Limb (tissue), 2 donors: ENCODE measurements around the gene GPR135.

Experiments used
- DNase-seq, 2 donors: peaks; one replicate each; pipeline ENCODE4 v3.0.0-alpha.2; 2016; ENCODE audit errors: extremely low spot score in 2 of 2

Gene GPR135

DNA sequence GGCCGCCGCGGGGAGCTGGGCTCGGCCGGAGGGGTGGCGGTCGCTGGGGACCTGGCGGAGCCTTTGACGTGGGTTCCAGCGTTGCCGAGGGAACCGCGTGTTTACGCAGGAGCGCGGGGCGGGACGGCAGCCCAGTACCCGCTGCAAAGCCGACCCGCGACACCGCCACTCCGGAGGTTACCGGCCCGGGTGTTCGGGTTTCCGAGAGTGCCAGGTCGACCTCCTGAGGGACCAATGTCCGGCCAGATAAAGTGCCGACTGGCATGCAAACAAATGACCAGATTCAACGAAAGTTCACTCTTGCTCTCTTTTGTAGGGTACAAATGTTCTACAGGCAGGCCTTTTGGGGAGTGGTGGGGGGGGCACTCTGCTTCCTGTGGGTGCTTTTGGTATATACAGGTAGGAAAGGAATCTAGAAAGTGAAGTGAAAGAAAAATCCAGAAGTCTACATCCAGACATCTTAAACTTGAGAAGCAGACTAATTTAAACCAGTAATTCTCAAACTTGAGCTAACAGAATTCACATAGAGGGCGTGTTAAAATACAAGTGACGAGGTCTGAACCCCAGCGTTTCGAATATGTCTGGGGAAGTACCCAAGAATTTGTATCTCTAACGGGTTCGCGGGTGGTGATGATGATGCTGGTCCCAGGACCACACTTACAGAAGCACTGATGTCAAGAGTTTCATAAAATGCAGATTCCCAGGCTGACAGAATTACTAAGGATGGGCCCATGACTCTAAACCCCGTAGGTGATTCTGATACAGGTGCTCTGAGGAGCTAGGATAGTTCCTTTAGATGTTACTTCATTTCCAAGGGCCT lies at the start of gene GPR135:
Gene GPR135 (minus strand): TSS at position 65 of the 820 bp plus-strand sequence. CDS start 154 bp downstream, outside the sequence.
- DNase-seq = no peak

DNA sequence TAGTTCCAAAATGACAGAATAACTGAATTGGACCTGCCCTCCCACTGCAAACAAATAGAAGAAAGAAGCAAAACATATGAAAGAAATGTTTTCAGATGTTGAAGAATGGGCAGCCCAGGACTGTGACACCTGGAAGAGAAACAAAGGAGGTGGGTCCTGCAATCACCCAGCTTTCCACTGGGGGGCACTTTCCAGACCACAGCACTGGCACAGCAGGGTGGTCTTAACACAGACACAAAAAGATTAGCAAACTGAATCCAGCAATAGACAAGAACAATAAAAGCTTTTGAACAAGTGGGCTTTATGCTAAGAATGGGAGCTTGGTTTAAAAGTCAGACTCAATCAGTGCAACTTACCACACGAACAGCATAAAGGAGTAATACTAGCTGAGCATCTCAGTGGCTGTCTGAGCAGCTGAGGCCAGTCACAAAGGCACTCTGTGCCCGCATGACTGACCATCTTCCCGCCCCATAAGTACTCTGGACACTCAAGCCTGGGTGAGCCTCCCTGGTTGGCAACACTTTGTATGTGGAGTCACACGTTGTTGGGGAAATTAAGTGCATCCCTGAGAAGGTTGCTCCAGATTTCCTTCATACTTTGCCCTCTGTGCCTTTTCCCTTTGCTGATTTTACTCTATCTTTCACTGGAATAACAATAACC lies 46.9 kb upstream of the GPR135 start:
- peak in 1 of 2 donors; percentile 57 for DNase-seq

GRCh38 chr14:59510966-59511365 lies 45.8 kb upstream of the GPR135 start:
- no peak for DNase-seq

DNA sequence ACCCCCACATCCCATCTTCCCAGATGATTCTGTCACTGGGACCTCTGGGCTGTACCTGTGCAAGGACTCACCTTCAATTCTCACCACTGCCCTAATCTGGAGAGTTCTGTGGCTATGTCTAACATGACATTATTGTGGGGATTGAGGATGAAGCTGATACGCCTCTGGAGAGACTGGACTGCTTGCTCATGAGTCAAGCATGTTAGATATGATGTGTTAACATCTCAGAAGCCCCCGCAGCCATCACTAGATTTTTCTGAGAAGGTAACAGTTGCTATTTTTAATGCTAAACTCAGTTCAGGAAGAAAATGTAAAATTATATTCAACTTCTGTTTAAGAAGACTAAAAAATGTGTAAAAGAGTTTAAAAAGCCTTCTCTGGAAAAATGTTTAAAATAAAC lies 44.8 kb upstream of the GPR135 start:
- DNase-seq = no peak

DNA sequence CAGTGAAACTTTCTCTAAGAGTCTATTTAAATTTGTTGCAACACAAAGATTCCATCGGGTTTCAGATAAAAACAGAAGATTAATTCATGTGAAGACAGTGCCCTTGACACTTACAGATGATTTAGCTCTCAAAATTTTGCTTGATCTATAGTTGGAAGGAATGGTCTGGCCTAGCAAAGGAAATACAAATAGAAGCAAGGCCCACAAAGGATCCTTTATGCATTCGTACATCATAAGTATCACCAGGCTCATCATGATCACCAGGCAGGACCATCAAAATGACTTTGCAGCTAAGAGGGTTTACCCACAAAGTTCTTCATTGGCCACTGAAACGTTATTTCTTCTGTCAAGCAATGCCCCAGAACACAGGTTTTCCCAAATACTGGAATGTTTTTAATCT lies 43.9 kb upstream of the GPR135 start:
- no peak for DNase-seq

GRCh38 chr14:59507752-59508103 lies 42.5 kb upstream of the GPR135 start:
- no peak for DNase-seq

DNA sequence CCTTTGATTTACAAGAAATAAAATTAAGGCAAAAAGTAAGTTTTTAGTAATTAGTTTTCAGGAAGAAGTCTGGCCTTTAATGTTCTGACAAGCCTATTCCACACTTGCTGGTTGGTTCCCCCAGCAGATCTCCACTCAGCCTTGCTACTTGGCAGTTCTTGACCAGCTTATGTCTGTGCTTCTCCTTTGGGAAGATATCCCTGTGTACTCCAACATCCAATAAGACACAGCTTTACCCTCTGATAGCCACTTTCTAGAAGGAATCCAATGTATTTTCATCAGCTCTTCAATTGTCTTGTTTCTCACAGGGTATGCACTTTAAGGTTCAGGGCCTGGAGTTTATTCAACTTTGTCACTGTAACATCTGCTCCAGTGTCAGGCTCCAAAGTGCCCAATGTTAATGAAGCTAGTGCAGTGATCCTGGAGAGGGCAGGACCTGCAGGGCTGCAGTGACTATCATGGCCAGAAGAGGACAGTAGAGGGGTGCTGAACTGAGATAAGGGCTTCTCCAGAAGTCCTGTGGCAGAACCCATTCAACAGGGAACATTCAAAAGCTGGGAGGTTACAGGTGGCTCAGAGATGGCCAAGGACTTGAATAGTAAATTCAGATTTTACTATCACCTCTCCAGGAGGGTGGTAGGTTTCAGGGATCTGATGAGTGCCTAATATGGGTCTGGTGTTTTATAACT lies 42.0 kb upstream of the GPR135 start:
- DNase-seq = peak in 1 of 2 donors; percentile 67

- DNase-seq = no peak
Observed at GRCh38 chr14:59503256-59503655, 38.1 kb upstream of the GPR135 start.

DNA sequence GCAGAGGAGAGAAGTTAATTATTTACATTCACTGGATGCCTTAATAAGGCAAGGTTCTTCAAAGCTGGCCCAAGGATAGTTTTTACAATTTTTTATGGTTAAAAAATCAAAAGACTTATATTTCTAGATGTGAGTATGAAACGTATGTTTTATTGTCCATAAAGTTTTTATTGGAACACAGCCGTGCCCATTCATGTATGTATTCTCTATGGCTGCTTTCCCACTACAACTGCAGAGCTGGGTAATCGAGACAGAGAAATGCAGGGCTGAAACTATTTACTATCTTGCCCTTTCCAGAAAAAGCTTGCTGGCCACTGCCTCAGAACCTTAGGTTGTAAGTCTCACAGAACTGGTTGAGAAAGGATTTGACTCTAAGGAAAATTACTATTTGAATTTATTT lies 35.6 kb upstream of the GPR135 start:
- DNase-seq = no peak

- DNase-seq = no peak
Observed at GRCh38 chr14:59492384-59492783, 27.2 kb upstream of the GPR135 start.

DNA sequence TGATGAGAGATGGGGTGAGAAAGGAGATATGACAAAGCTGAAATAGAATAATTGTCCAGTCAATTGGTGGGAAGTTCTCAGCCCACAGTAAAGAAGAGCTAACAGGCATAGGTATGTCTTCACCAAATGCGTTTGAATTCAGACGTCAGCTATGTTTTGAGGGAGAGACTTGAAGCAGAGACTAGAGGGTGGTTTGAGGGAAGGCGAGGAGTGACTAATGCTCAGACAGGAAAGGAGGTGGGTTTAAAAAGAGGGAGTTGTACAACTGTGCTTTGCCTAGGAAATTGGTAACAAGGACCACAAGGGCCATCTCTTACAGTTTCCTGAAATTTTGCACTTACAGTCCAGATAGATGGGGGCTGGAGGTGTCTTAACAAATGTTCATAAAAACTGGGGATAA lies 25.6 kb upstream of the GPR135 start:
- no peak for DNase-seq

DNA sequence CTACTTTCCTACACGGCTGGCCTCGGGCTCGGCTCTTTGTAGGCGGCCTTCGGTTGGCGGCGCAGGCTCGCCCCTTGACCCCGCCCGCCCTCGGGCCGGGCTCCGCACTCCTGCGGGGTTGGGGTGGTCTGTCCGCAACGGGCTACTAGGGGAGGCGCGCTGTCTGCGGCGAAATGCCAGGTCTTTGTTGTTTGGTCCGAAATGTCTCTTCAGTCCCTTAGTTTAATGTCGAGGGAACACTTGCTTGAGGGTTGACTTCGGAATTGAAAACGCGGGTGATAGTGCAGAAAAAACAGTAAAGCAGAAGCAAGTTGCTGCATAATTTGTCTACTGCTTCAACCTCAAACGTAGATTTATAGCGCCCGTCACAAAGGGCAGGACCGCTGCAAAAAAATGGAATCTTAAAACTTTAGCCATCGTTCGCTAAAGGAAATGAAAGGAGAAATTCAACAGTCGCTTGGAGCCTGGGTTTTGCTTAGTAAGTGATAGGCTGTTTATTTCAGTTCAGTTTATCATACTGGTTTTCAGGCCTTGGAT lies 19.5 kb upstream of the GPR135 start:
- no peak for DNase-seq

DNA sequence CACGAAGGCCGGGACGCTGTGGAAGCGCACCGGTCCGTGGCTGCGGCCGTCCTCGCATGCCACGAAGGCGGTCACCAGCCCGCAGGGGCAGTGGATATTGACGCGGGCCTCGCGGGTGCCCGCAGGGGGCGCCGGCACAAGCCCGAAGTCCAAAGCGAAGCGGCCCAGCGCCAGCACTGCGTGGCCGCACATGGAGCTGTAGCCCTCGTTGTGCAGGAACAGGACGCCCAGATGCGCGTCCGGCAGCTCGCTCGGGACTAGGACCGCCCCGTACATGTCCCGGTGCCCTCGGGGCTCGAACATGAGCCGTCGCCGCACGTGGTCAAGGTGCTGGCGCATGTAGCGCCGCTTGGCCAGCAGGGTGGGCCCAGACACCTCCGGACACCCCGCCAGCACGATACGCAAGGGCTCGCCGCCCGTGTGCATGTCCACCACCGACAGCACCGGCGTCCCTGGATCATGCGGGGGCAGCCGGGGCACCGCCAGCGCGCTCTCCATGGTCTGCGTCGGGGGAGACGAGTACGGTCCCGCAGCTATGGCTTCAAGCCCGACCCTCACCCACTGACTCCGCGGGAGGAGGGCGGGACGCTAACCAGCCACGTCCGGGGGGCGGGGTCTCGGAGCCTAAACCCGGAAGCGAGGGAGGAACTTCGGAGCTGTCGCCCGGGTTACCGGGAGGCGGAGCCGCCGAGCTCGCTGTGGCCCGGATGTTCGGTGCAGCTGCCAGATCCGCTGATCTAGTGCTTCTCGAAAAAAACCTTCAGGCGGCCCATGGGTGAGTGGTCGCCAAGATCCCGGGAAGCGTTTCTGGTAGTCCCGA lies 18.8 kb upstream of the GPR135 start, which contains the start of the genes JKAMP and L3HYPDH:
Gene JKAMP (plus strand): TSS at position 699 of the 820 bp plus-strand sequence. CDS start 73 bp downstream, at position 772.
Gene L3HYPDH (minus strand): TSS at position 590 of the 820 bp plus-strand sequence. CDS start 92 bp downstream, at position 498.
- DNase-seq = peak; percentile 96 to 99

GRCh38 chr14:59483363-59483762 lies 18.2 kb upstream of the GPR135 start:
- DNase-seq = no peak

- no peak for DNase-seq
Observed at GRCh38 chr14:59482541-59483331, 17.6 kb upstream of the GPR135 start.

GRCh38 chr14:59481871-59482540 lies 16.8 kb upstream of the GPR135 start:
- DNase-seq = no peak

GRCh38 chr14:59481407-59481806 lies 16.2 kb upstream of the GPR135 start:
- no peak for DNase-seq

DNA sequence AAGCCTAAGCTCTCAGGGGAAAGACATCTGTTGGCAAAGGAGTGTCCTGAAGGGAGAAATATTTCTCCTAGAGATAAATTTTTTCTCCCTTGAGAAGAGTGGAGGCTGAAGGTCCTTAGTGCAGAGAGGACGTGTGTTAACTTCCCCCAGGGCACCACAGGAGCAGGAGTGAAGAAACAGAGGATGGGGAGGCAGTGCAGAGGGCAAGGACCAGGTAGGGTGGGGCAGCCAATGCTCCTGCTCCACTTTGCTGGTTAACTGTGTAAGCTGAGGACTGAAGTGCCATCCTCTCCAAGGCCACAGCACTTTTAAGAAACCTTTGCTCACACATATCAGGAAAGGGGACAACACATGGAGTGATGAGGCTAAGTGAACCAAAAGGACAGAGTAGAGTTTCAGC lies 15.0 kb upstream of the GPR135 start:
- DNase-seq = no peak

DNA sequence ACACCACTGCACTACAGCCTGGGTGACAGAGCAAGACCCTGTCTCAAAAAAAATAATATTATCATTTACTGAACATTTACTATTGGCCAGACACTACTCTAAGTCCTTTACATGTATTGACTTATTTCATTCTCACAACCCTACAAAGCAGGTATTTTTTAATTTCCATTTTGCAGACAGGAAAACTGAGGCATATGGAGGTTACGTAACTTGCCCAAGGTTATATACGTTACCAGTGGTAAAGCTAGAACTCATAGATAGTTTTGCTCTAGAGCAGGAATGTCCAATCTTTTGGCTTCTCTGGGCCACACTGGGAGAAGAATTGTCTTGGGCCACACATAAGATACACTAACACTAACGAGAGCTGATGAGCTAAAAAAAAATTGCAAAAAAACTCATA lies 13.4 kb upstream of the GPR135 start:
- DNase-seq = no peak

DNA sequence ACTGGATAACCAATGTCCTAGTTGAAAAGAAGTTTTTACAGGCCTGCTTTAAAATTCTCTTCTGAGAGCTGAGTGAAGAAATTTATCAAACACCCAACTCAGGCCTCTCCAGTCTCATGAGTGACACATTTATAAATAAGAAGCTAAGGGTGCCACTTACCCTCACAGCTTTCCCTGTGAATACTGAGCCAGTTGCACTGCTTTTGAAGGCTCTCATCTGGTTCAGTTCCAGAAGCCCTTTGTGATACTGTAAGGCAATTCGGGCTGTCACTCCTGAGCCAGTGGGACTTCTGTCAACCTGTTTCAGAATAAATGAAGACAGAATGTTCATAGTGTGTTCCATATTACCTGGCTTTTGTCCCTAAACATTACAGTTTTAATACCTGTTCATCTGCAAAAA lies 10.5 kb upstream of the GPR135 start:
- DNase-seq = no peak
